H1 (cell line): ENCODE data around the gene NID1. TPM values are rescaled to one million over a fixed set of nuclear protein-coding genes. Genes with fewer than 3 reads are reported as not detected.

Experiments
- CTCF ChIA-PET: fragments of 300-600 bp; sonication (Branson Sonifier 250); formaldehyde crosslinking; loops from one replicate; lab custom pipeline; 2021; ENCODE audit not compliant: partially characterized antibody; lab: Charles Lee
- POLR2A ChIA-PET: fragments of 300-600 bp; sonication (Branson Sonifier 250); formaldehyde crosslinking; loops from one replicate; lab custom pipeline; 2021; ENCODE audit warnings: inconsistent platforms; ENCODE audit not compliant: partially characterized antibody; lab: Charles Lee
- DNase-seq, 2 experiments: peaks; one replicate each; pipeline versions ENCODE4 v3.0.0 to v3.0.0-alpha.2; 2010 to 2022; ENCODE audit warnings: low spot score in 2 of 2, low read depth in 1 of 2, mixed read lengths in 1 of 2
- FAIRE-seq: peaks from 2 replicates; lab custom pipeline; 2011; peaks lifted over from hg19 to GRCh38; lab: Jason Lieb, UNC
- H2AFZ ChIP-seq: 2 replicates; pipeline ENCODE4 v1.8.1; 2012; ENCODE audit warnings: low read length, inconsistent platforms
- H2AK5ac ChIP-seq: 2 replicates; pipeline ENCODE4 v1.6.1; 2013; ENCODE audit warnings: low read depth, low read length
- H2BK120ac ChIP-seq: replicated peaks from 2 replicates; pipeline ENCODE3; 2013; ENCODE audit warnings: low read depth, low read length, inconsistent platforms
- H2BK12ac ChIP-seq: 2 replicates; pipeline ENCODE4 v1.6.1; 2013; ENCODE audit warnings: low read depth, low read length
- H2BK15ac ChIP-seq: 2 replicates; pipeline ENCODE4 v1.6.1; 2013; ENCODE audit warnings: low read length
- H2BK20ac ChIP-seq: 2 replicates; pipeline ENCODE4 v1.6.1; 2013; ENCODE audit warnings: low read length
- H2BK5ac ChIP-seq: 2 replicates; pipeline ENCODE4 v1.6.1; 2013; ENCODE audit warnings: low read depth, low read length
- H3K14ac ChIP-seq: 2 replicates; pipeline ENCODE4 v1.6.1; 2013; ENCODE audit warnings: inconsistent platforms; ENCODE audit not compliant: insufficient read length
- H3K18ac ChIP-seq: 2 replicates; pipeline ENCODE4 v1.6.1; 2013; ENCODE audit warnings: low read length; ENCODE audit errors: extremely low read depth
- H3K23ac ChIP-seq: 2 replicates; pipeline ENCODE4 v1.6.1; 2013; ENCODE audit warnings: inconsistent platforms; ENCODE audit not compliant: insufficient read length
- H3K23me2 ChIP-seq: 2 replicates; pipeline ENCODE4 v1.6.1; 2013; ENCODE audit warnings: low read depth, low read length
- H3K27ac ChIP-seq: 2 replicates; pipeline ENCODE4 v1.6.1; 2011; ENCODE audit warnings: low read depth, low read length, inconsistent platforms
- H3K27me3 ChIP-seq, 4 experiments: replicated peaks in 1 of 4; 1 replicate in 1 of 4; 2 replicates in 3 of 4; pipeline versions ENCODE4 v1.6.1 to v1.8.1; 2011 to 2013; ENCODE audit warnings: low read length in 3 of 4, mild to moderate bottlenecking in 3 of 4, inconsistent platforms in 2 of 4, mixed read lengths in 2 of 4, moderate library complexity in 1 of 4; ENCODE audit not compliant: control insufficient read depth in 3 of 4, insufficient read depth in 3 of 4; ENCODE audit errors: extremely low read depth in 1 of 4
- H3K36me3 ChIP-seq, 4 experiments: 2 replicates each; pipeline versions ENCODE4 v1.6.1 to v1.8.1; 2011 to 2013; ENCODE audit warnings: mild to moderate bottlenecking in 4 of 4, low read length in 3 of 4, moderate library complexity in 2 of 4, control low read depth in 1 of 4, inconsistent platforms in 1 of 4; ENCODE audit not compliant: insufficient read depth in 4 of 4, control insufficient read depth in 2 of 4
- H3K4ac ChIP-seq: replicated peaks from 2 replicates; pipeline ENCODE3; 2013; ENCODE audit warnings: low read length, low read depth, mixed read lengths, inconsistent platforms; ENCODE audit not compliant: insufficient read length
- H3K4me1 ChIP-seq, 4 experiments: replicated peaks in 1 of 4; 1 replicate in 1 of 4; 2 replicates in 3 of 4; pipeline versions ENCODE4 v1.6.1 to v1.8.1; 2011 to 2013; ENCODE audit warnings: low read length in 3 of 4, inconsistent platforms in 2 of 4, mixed read lengths in 1 of 4; ENCODE audit not compliant: insufficient read depth in 4 of 4, control insufficient read depth in 3 of 4
- H3K4me2 ChIP-seq, 2 experiments: 2 replicates each; pipeline versions ENCODE4 v1.6.1 to v1.8.1; 2011 to 2013; ENCODE audit warnings: low read depth in 2 of 2, low read length in 2 of 2, control low read depth in 1 of 2, inconsistent platforms in 1 of 2, mild to moderate bottlenecking in 1 of 2; ENCODE audit not compliant: insufficient read depth in 1 of 2
- H3K4me3 ChIP-seq, 4 experiments: fragments of 200-600, 300-600 bp in 1 of 4; sonication (generic), shearing (Covaris generic), sonication (Bioruptor Twin) in 1 of 4; 2 replicates each; pipeline versions ENCODE4 v1.5.1 to v1.8.1; 2011 to 2016; ENCODE audit warnings: low read length in 4 of 4, low read depth in 3 of 4, control low read depth in 2 of 4, inconsistent platforms in 2 of 4, mild to moderate bottlenecking in 2 of 4, mixed read lengths in 1 of 4, moderate library complexity in 1 of 4; ENCODE audit not compliant: insufficient read depth in 2 of 4; ENCODE audit errors: extremely low read depth in 1 of 4
- H3K56ac ChIP-seq: replicated peaks from 2 replicates; pipeline ENCODE3; 2013; ENCODE audit warnings: low read depth, mild to moderate bottlenecking, mixed read lengths, low read length, inconsistent platforms; ENCODE audit not compliant: insufficient read length
- H3K79me1 ChIP-seq: 2 replicates; pipeline ENCODE4 v1.6.1; 2013; ENCODE audit warnings: low read depth, low read length, control low read depth
- H3K79me2 ChIP-seq, 2 experiments: 2 replicates each; pipeline versions ENCODE4 v1.6.1 to v1.8.1; 2012 to 2013; ENCODE audit warnings: low read length in 2 of 2, mild to moderate bottlenecking in 2 of 2, inconsistent platforms in 1 of 2; ENCODE audit not compliant: insufficient read depth in 2 of 2, control insufficient read depth in 1 of 2
- H3K9ac ChIP-seq, 4 experiments: replicated peaks in 1 of 4; 1 replicate in 1 of 4; 2 replicates in 3 of 4; pipeline versions ENCODE4 v1.6.1 to v1.8.1; 2011 to 2013; ENCODE audit warnings: low read depth in 3 of 4, low read length in 3 of 4, control low read depth in 2 of 4, mild to moderate bottlenecking in 2 of 4, moderate library complexity in 2 of 4, inconsistent platforms in 1 of 4; ENCODE audit errors: extremely low read depth in 1 of 4
- H3K9me3 ChIP-seq, 2 experiments: 2 replicates each; pipeline versions ENCODE4 v1.6.1 to v1.8.1; 2012 to 2013; ENCODE audit warnings: mild to moderate bottlenecking in 2 of 2, moderate library complexity in 2 of 2, control low read depth in 1 of 2, inconsistent platforms in 1 of 2, low read depth in 1 of 2, low read length in 1 of 2, mixed read lengths in 1 of 2; ENCODE audit not compliant: insufficient read depth in 2 of 2
- H4K20me1 ChIP-seq, 2 experiments: replicated peaks in 1 of 2; 2 replicates each; pipeline versions ENCODE3 to v1.8.1; 2011 to 2013; ENCODE audit warnings: inconsistent platforms in 2 of 2, low read length in 2 of 2, mild to moderate bottlenecking in 1 of 2; ENCODE audit not compliant: insufficient read depth in 2 of 2, control insufficient read depth in 1 of 2
- H4K5ac ChIP-seq: 2 replicates; pipeline ENCODE4 v1.6.1; 2013; ENCODE audit warnings: low read length, low read depth, mixed read lengths, inconsistent platforms; ENCODE audit not compliant: insufficient read length
- H4K8ac ChIP-seq: 2 replicates; pipeline ENCODE4 v1.8.0; 2013; ENCODE audit warnings: mild to moderate bottlenecking, moderate library complexity, low read length, inconsistent platforms; ENCODE audit not compliant: insufficient read depth; ENCODE audit errors: extremely low read depth
- H4K91ac ChIP-seq: replicated peaks from 2 replicates; pipeline ENCODE3; 2013; ENCODE audit warnings: low read length, mixed read lengths, inconsistent platforms; ENCODE audit not compliant: insufficient read length
- ATF2 ChIP-seq: IDR thresholded peaks from 2 replicates; pipeline ENCODE4 v1.6.1; 2012; ENCODE audit warnings: low read length, inconsistent platforms
- CHD2 ChIP-seq: IDR thresholded peaks from 2 replicates; pipeline ENCODE4 v1.6.1; 2012; ENCODE audit warnings: low read length, improper control_type of control experiment
- GABPA ChIP-seq: IDR thresholded peaks from 2 replicates; pipeline ENCODE4 v1.6.1; 2011; ENCODE audit warnings: mild to moderate bottlenecking, low read length, moderate library complexity, borderline replicate concordance; ENCODE audit not compliant: insufficient read depth
- KDM1A ChIP-seq: fragments of 200-600, 300-600 bp; sonication (generic); IDR thresholded peaks from 2 replicates; pipeline ENCODE4 v1.7.1; 2016; ENCODE audit warnings: mild to moderate bottlenecking, low read length, borderline replicate concordance
- MAX ChIP-seq: IDR thresholded peaks from 2 replicates; pipeline ENCODE4 v1.6.1; 2012; ENCODE audit warnings: inconsistent platforms
- NRF1 ChIP-seq: IDR thresholded peaks from 2 replicates; pipeline ENCODE4 v1.6.1; 2011; ENCODE audit warnings: mild to moderate bottlenecking, low read depth, low read length, improper control_type of control experiment
- RBBP5 ChIP-seq: IDR thresholded peaks from 2 replicates; pipeline ENCODE4 v1.7.1; 2012; ENCODE audit warnings: low read depth, mild to moderate bottlenecking, inconsistent platforms, low read length, moderate library complexity, borderline replicate concordance
- RNF2 ChIP-seq: fragments of 200-900, 300-1000 bp; sonication (generic); IDR thresholded peaks from 2 replicates; pipeline ENCODE4 v1.7.1; 2016; ENCODE audit warnings: borderline replicate concordance, low read depth, mild to moderate bottlenecking, antibody characterized with exemption, low read length; ENCODE audit not compliant: poor library complexity, severe bottlenecking; ENCODE audit errors: missing control alignments
- TAF7 ChIP-seq: optimal IDR thresholded peaks from 2 replicates; pipeline ENCODE3; 2011; ENCODE audit warnings: low read depth, mild to moderate bottlenecking, inconsistent platforms, low read length, moderate library complexity, borderline replicate concordance
- YY1 ChIP-seq: IDR thresholded peaks from 2 replicates; pipeline ENCODE4 v1.6.1; 2011; ENCODE audit warnings: low read depth, mild to moderate bottlenecking, low read length
- WGBS, 2 experiments: shearing (Covaris generic) in 1 of 2; methylation state at CpG; one replicate each; pipeline versions ENCODE4 v1.1.6 to v1.1.7; 2013 to 2015; ENCODE audit warnings: low lambda C conversion rate in 2 of 2, mixed read lengths in 2 of 2, inconsistent platforms in 1 of 2, low coverage in 1 of 2, missing lambda C conversion rate in 1 of 2; ENCODE audit not compliant: insufficient replicate concordance in 2 of 2, insufficient coverage in 1 of 2, insufficient read length in 1 of 2; ENCODE audit errors: extremely low coverage in 1 of 2, missing lambda C conversion rate in 1 of 2; 5-methylcytosine and 5-hydroxymethylcytosine counted together
- polyA plus RNA-seq, 7 experiments: library from polyadenylated mRNA; depleted of rRNA in 3 of 7; stranded (reverse) in 5 of 7; unstranded in 2 of 7; fragments of >200 nt in 5 of 7; fragments of 200-250 nt in 2 of 7; gene quantifications; 1 replicate in 5 of 7; 2 replicates in 1 of 7; 4 replicates in 1 of 7; pipeline versions ENCODE4 v1.2.1 to v1.2.3, GENCODE V29; 2011 to 2013; ENCODE audit warnings: missing spikeins in 2 of 7, mixed read lengths in 2 of 7
- total RNA-seq: library from RNA; stranded (reverse); fragmentation: NEBNext Ultra II Directional; extraction: Animal tissue kit (Norgen Biotek cat#: 25700); gene quantifications from 2 replicates; pipeline ENCODE4 v1.2.1, GENCODE V29; 2021

NID1 gene
- total and polyA plus RNA-seq, 2 of the 8 experiments (the other 6 are each of a cell fraction or from before 2014, with no cell fraction given): 20.9 to 25.4 TPM

- Histone ChIP-seq H2BK20ac (no peak overlapping the region), H2BK15ac (no peak overlapping the region), H3K27ac (no peak overlapping the region), H3K4me1 (peaks cover 0 to 3% (median 0%) of the 10 kb centered on the region in 4 experiments; a peak in 2 of 7 replicates), H2AK5ac (no peak overlapping the region), H3K4ac (no peak overlapping the region), H2AFZ (peak overlapping the region; percentile 49; the same call in 1 of the 2 replicates), H3K4me3 (no peak overlapping the region), H4K5ac (no peak overlapping the region), H3K23ac (no peak overlapping the region), H3K18ac (no peak overlapping the region), H4K20me1 (no peaks in the 10 kb centered on the region), H4K91ac (no peak overlapping the region), H3K23me2 (no peaks in the 10 kb centered on the region; the same call in 1 of the 2 replicates), H4K8ac (no peak overlapping the region), H3K56ac (no peak overlapping the region), H3K9me3 (no peaks in the 10 kb centered on the region), H2BK12ac (no peak overlapping the region), H3K4me2 (no peak overlapping the region), H2BK120ac (no peak overlapping the region), H3K14ac (no peak overlapping the region), H3K79me1 (no peaks in the 10 kb centered on the region), H3K27me3 (peaks cover 0 to 4% (median 1%) of the 10 kb centered on the region in 4 experiments; a peak in 3 of 7 replicates), H3K9ac (no peak overlapping the region), H3K36me3 (no peaks in the 10 kb centered on the region), H3K79me2 (no peaks in the 10 kb centered on the region), H2BK5ac (no peak overlapping the region)
- TF ChIP-seq MAX: no peak
- TF ChIP-seq TAF7: no peak
- TF ChIP-seq CHD2: no peak
- TF ChIP-seq YY1: no peak
- no peak for TF ChIP-seq RNF2
- TF ChIP-seq GABPA: no peak
- no peak for TF ChIP-seq ATF2
- TF ChIP-seq NRF1: no peak
- TF ChIP-seq RBBP5: no peak
- TF ChIP-seq KDM1A: no peak
- POLR2A ChIA-PET: no interaction called here
- CTCF ChIA-PET: interaction anchor here (0.6 to 3.3 kb wide), 4 partner anchors 13 to 89 kb away, joined by 3 to 11 read pairs (median 4); no protein-coding TSS in a partner anchor
- 63% methylated on average over 8 of the region's 8 CpGs; no CpG with 5 or more reads in 1 of the 2 experiments for WGBS, 2 experiments
- FAIRE-seq (no peak), DNase-seq (no peak)
Observed at GRCh38 chr1:235932090-235932510, 132.8 kb downstream of the NID1 start.
